PC-9 (cell line): ENCODE results near the gene LRRIQ3.
"Not testable (repeated sequence)": the region's sequence is repeated elsewhere in the genome, so short reads cannot be mapped to it uniquely, and the experiment has no call there.

Source experiments
- EZH2 ChIP-seq: fragments of 200-600 bp; sonication (generic); IDR thresholded peaks from 2 replicates; pipeline ENCODE4 v1.8.0; 2017; ENCODE audit warnings: antibody characterized with exemption, low read depth
- TF ChIP-seq, protein P1 (sequence below): fragments of 200-600 bp; sonication (generic); conservative IDR thresholded peaks from 2 replicates; pipeline ENCODE4 v1.6.1; 2017; ENCODE audit warnings: mixed run types, antibody characterized with exemption, mild to moderate bottlenecking, moderate library complexity

- TF ChIP-seq, protein P1, sequence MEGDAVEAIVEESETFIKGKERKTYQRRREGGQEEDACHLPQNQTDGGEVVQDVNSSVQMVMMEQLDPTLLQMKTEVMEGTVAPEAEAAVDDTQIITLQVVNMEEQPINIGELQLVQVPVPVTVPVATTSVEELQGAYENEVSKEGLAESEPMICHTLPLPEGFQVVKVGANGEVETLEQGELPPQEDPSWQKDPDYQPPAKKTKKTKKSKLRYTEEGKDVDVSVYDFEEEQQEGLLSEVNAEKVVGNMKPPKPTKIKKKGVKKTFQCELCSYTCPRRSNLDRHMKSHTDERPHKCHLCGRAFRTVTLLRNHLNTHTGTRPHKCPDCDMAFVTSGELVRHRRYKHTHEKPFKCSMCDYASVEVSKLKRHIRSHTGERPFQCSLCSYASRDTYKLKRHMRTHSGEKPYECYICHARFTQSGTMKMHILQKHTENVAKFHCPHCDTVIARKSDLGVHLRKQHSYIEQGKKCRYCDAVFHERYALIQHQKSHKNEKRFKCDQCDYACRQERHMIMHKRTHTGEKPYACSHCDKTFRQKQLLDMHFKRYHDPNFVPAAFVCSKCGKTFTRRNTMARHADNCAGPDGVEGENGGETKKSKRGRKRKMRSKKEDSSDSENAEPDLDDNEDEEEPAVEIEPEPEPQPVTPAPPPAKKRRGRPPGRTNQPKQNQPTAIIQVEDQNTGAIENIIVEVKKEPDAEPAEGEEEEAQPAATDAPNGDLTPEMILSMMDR: not testable (repeated sequence)
- not testable (repeated sequence) for TF ChIP-seq EZH2
These were observed 80.6 kb downstream of the LRRIQ3 start for GRCh38 chr1:74117370-74117769.
